Gastroesophageal sphincter (tissue), 4 donors: ENCODE results near the gene ACBD5. TPM values are rescaled to one million over a fixed set of nuclear protein-coding genes. Genes with fewer than 3 reads are reported as not detected.

Experiments
- small RNA-seq, 4 donors: library from RNA; depleted of rRNA; stranded (forward); fragments of <200 nt; gene quantifications; one replicate each; pipeline ENCODE3, GENCODE V24; 2016
- total RNA-seq, 4 donors: library from RNA; depleted of rRNA; stranded (reverse); fragments of >200 nt; gene quantifications; one replicate each; pipeline ENCODE4 v1.1.0, GENCODE V29; 2016

Gene ACBD5
- total RNA-seq, 4 donors from 2014 or later = 14.9 to 34.0 (median 20.2) TPM

Small RNA genes lying within 50 kb of the gene (small RNA-seq; reads per million reads assigned to genes)
- gene RNU2-24P = 0 reads per million in 4 donors
- 0 reads per million in 4 donors for gene RNU7-12P

Other genes with a start within 250 kb of the ACBD5 start
- 1 to 10 TPM; 4.0 to 9.7 (median 6.6) TPM for gene ANKRD26, start 140.3 kb downstream of the ACBD5 start, total RNA-seq
- 10 to 100 TPM; 68.0 to 90.8 (median 75.0) TPM for gene YME1L1, start 86.4 kb downstream of the ACBD5 start, total RNA-seq
- 1 to 10 TPM; 2.5 to 5.5 (median 4.7) TPM for gene MASTL, start 85.4 kb downstream of the ACBD5 start, total RNA-seq